ENCODE results near the gene FOXO1. TPM values are rescaled to one million over a fixed set of nuclear protein-coding genes. Genes with fewer than 3 reads are reported as not detected.

FOXO1 gene
- total RNA-seq, 1 donor from 2014 or later = 31.7 TPM

DNA sequence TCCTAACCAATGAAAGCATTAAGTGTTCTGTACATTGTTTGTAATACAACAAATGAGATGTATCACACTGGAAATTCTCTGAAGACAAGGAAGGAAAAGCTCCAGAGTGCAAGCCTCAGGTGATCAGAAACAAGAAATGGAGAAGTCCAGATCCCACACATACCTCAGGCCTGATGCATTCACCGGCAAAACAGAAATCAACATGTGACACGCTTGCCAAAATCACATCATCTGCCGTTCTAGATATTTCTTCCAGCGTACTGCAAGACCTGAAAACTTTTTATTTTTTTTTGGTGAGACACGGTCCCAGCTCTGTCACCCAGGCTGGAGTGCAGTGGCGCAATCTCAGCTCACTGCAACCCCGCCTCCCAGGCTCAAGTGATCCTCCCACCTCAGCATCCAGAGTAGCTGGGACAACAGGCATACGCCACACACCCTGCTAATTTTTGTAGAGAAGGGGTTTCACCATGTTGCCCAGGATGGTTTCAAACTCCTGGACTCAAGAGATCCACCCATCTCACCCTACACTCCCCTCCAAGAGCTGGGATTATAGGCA, 48.6 kb downstream of the FOXO1 start:
- H3K4me3 Mint-ChIP-seq = no peak overlapping the region
- H3K27ac Mint-ChIP-seq = no peak overlapping the region
- H3K36me3 Mint-ChIP-seq = peaks cover 1% of the 10 kb centered on the region
- H3K9me3 Mint-ChIP-seq = no peaks in the 10 kb centered on the region
- peaks cover 54% of the 10 kb centered on the region for H3K4me1 Mint-ChIP-seq
- no peak for DNase-seq (ENCODE audit: low spot score in 2 of 2, unreplicated experiment in 2 of 2)
- TF ChIP-seq, protein P1, sequence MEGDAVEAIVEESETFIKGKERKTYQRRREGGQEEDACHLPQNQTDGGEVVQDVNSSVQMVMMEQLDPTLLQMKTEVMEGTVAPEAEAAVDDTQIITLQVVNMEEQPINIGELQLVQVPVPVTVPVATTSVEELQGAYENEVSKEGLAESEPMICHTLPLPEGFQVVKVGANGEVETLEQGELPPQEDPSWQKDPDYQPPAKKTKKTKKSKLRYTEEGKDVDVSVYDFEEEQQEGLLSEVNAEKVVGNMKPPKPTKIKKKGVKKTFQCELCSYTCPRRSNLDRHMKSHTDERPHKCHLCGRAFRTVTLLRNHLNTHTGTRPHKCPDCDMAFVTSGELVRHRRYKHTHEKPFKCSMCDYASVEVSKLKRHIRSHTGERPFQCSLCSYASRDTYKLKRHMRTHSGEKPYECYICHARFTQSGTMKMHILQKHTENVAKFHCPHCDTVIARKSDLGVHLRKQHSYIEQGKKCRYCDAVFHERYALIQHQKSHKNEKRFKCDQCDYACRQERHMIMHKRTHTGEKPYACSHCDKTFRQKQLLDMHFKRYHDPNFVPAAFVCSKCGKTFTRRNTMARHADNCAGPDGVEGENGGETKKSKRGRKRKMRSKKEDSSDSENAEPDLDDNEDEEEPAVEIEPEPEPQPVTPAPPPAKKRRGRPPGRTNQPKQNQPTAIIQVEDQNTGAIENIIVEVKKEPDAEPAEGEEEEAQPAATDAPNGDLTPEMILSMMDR (IDR thresholded peaks at IDR 0.05; ENCODE audit: unreplicated experiment) = no peak
- no peaks in the 10 kb centered on the region for H3K27me3 Mint-ChIP-seq (ENCODE audit: low read depth)

DNA sequence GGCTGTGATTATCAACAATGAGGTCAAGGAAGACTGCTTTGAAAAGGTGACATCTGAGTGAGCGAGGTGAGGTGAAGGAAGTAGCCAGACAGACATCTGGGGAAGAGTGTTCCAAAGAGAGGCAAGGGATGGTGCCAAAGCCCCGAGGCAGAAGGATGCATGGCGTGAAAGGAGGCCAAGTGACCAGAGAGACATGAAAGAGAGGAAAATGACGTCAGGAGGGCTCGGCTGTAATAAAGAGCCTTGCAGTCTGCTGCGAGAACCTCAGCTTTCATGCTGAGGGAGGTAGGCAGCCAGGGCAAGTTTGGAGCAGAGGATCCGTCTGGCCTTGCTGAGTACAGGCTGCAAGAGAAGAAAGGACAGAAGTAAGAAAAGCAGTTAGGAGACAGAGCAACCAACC, 50.8 kb downstream of the FOXO1 start:
- Mint-ChIP-seq H3K27ac (peak overlapping the region; percentile 60), H3K36me3 (peaks cover 1% of the 10 kb centered on the region), H3K4me3 (peak overlapping the region; percentile 3), H3K27me3 (ENCODE audit: low read depth) (no peaks in the 10 kb centered on the region), H3K9me3 (no peaks in the 10 kb centered on the region), H3K4me1 (peaks cover 60% of the 10 kb centered on the region)
- TF ChIP-seq, protein P1 (IDR thresholded peaks at IDR 0.05; ENCODE audit: unreplicated experiment) = no peak
- DNase-seq (ENCODE audit: low spot score in 2 of 2, unreplicated experiment in 2 of 2) = no peak

DNA sequence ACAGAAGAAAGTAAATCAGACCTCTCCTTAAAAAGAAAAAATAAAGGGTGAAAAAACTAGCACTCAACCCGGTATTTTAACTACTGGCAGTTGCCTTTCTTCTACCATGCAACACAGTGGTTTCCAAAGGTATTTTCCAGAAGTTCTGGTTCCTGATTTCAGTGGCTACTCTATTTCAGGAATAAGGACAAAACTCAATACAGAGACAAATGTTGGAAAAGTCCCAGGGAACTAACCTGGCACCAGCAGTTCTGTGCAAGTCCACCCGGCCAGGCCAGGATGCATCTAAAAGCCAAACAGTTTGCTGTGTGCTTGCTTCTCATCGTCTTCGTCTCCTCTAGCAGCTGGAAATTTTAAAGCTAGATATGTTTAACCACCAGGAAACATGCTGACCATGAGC, 52.5 kb downstream of the FOXO1 start:
- Mint-ChIP-seq H3K27ac (no peak overlapping the region), H3K4me1 (peaks cover 57% of the 10 kb centered on the region), H3K9me3 (no peaks in the 10 kb centered on the region), H3K27me3 (ENCODE audit: low read depth) (no peaks in the 10 kb centered on the region), H3K36me3 (no peaks in the 10 kb centered on the region), H3K4me3 (no peak overlapping the region)
- TF ChIP-seq, protein P1 (IDR thresholded peaks at IDR 0.05; ENCODE audit: unreplicated experiment) = no peak
- DNase-seq (ENCODE audit: low spot score in 2 of 2, unreplicated experiment in 2 of 2) = no peak

DNA sequence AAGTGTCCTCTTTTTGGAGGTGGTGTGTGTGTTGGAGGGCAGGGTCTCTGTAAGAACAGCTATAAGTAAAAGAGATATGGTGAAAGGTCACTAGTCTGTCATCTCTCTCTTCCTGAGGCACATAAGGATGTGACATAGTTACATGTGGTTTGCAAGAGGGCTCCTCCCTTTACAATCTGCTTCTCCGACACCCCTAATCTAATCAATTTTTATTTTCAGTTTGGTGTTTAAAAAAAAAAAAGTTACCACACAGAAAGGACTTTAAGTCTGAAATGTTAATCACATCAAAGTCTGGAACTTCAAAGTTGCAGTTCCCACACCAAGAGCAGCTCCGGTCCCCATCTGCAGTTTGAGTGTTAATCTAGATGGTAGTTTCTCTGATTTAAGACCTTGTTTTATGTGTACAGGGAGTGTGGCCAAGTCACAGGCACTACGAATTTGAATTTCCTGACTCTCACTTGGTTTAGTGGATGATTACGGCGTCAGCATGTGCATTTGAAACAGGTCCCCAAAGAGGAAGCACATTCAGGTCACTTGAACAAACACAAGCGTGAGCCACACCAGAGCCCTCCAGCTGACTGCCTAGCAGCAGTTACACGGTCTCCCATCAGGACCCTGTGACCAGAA, 53.1 kb downstream of the FOXO1 start:
- Mint-ChIP-seq H3K27me3 (ENCODE audit: low read depth) (no peaks in the 10 kb centered on the region), H3K9me3 (peaks cover 3% of the 10 kb centered on the region), H3K27ac (peak overlapping the region; percentile 55), H3K36me3 (peaks cover 3% of the 10 kb centered on the region), H3K4me1 (peaks cover 52% of the 10 kb centered on the region), H3K4me3 (no peak overlapping the region)
- TF ChIP-seq, protein P1 (IDR thresholded peaks at IDR 0.05; ENCODE audit: unreplicated experiment) = no peak
- no peak for DNase-seq (ENCODE audit: low spot score in 2 of 2, unreplicated experiment in 2 of 2)

DNA sequence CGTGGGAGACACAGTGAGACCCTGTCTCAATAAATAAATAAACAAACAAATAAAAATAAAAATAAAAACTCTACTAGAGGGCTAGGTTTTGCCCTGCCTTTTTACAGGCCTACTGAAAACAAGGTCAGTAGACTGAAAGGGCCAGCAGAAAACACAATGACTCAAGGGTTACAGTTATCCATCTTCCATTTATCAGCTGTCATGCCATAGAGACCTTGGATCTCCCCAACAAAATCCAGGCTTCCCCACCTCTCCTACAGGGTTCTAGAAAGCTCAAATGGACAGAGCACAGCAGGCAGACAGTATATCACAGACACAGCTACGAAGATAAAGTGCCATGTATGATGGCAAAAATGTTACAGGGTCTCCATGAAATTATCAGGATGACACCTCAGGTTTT, 54.4 kb downstream of the FOXO1 start:
- DNase-seq (ENCODE audit: low spot score in 2 of 2, unreplicated experiment in 2 of 2) = no peak
- TF ChIP-seq, protein P1 (IDR thresholded peaks at IDR 0.05; ENCODE audit: unreplicated experiment) = no peak
- peak overlapping the region; percentile 62 for H3K27ac Mint-ChIP-seq
- H3K27me3 Mint-ChIP-seq (ENCODE audit: low read depth) = no peaks in the 10 kb centered on the region
- peaks cover 51% of the 10 kb centered on the region for H3K4me1 Mint-ChIP-seq
- H3K4me3 Mint-ChIP-seq = no peak overlapping the region
- peaks cover 5% of the 10 kb centered on the region for H3K36me3 Mint-ChIP-seq
- H3K9me3 Mint-ChIP-seq = peaks cover 6% of the 10 kb centered on the region
